Mesendoderm (in vitro differentiated cells): ENCODE results near the gene GINS2.

Experiments used
- DNase-seq: peaks from one replicate; pipeline ENCODE4 v3.0.0; 2013
- H2AK5ac ChIP-seq: 2 replicates; pipeline ENCODE4 v1.6.1; 2013; ENCODE audit warnings: low read length, inconsistent platforms
- H2BK120ac ChIP-seq: 2 replicates; pipeline ENCODE4 v1.6.1; 2013; ENCODE audit warnings: low read depth, mild to moderate bottlenecking, low read length, moderate library complexity, mixed read lengths
- H2BK15ac ChIP-seq: replicated peaks from 2 replicates; pipeline ENCODE4 v1.6.1; 2013; ENCODE audit warnings: low read depth, mild to moderate bottlenecking, moderate library complexity
- H2BK5ac ChIP-seq: 2 replicates; pipeline ENCODE4 v1.6.1; 2013; ENCODE audit warnings: low read length, inconsistent platforms
- H3K18ac ChIP-seq: 2 replicates; pipeline ENCODE4 v1.6.1; 2013; ENCODE audit warnings: mild to moderate bottlenecking, low read length, mixed read lengths
- H3K23ac ChIP-seq: one replicate; pipeline ENCODE4 v1.6.1; 2013; ENCODE audit warnings: low read length
- H3K27ac ChIP-seq: 2 replicates; pipeline ENCODE4 v1.5.1; 2013; ENCODE audit warnings: low read depth, mild to moderate bottlenecking, inconsistent platforms, low read length, moderate library complexity
- H3K27me3 ChIP-seq: 2 replicates; pipeline ENCODE4 v1.6.1; 2013; ENCODE audit warnings: low read length, control low read depth, mild to moderate bottlenecking, inconsistent platforms; ENCODE audit not compliant: insufficient read depth, poor library complexity
- H3K36me3 ChIP-seq: 2 replicates; pipeline ENCODE4 v1.6.1; 2013; ENCODE audit warnings: low read length, inconsistent platforms; ENCODE audit not compliant: control insufficient read depth, insufficient read depth
- H3K4ac ChIP-seq: one replicate; pipeline ENCODE4 v1.6.1; 2013; ENCODE audit warnings: low read depth, mild to moderate bottlenecking, low read length, moderate library complexity
- H3K4me1 ChIP-seq: 2 replicates; pipeline ENCODE4 v1.6.1; 2013; ENCODE audit warnings: low read depth, low read length, inconsistent platforms; ENCODE audit not compliant: control insufficient read depth
- H3K4me2 ChIP-seq: 2 replicates; pipeline ENCODE4 v1.6.1; 2013; ENCODE audit warnings: low read length
- H3K4me3 ChIP-seq: 2 replicates; pipeline ENCODE4 v1.5.1; 2013; ENCODE audit warnings: mild to moderate bottlenecking, low read length
- H3K56ac ChIP-seq: one replicate; pipeline ENCODE4 v1.6.1; 2013; ENCODE audit warnings: low read length
- H3K79me1 ChIP-seq: 2 replicates; pipeline ENCODE4 v1.6.1; 2013; ENCODE audit warnings: low read length, inconsistent platforms
- H3K79me2 ChIP-seq: 2 replicates; pipeline ENCODE4 v1.6.1; 2013; ENCODE audit warnings: mild to moderate bottlenecking, low read length; ENCODE audit not compliant: control insufficient read depth, insufficient read depth
- H3K9ac ChIP-seq: 2 replicates; pipeline ENCODE4 v1.6.1; 2013; ENCODE audit warnings: low read length, inconsistent platforms
- H4K5ac ChIP-seq: one replicate; pipeline ENCODE4 v1.6.1; 2013; ENCODE audit warnings: low read length
- H4K8ac ChIP-seq: one replicate; pipeline ENCODE4 v1.6.1; 2013; ENCODE audit warnings: low read depth, mild to moderate bottlenecking, control low read depth, low read length, moderate library complexity
- WGBS: extraction: QIAGEN DNeasy Blood & Tissue Kit; methylation state at CpG from one replicate; pipeline ENCODE4 v1.1.7; 2013; ENCODE audit warnings: low lambda C conversion rate, missing lambda C conversion rate; ENCODE audit not compliant: insufficient coverage; ENCODE audit errors: extremely low coverage; 5-methylcytosine and 5-hydroxymethylcytosine counted together

Gene GINS2

DNA sequence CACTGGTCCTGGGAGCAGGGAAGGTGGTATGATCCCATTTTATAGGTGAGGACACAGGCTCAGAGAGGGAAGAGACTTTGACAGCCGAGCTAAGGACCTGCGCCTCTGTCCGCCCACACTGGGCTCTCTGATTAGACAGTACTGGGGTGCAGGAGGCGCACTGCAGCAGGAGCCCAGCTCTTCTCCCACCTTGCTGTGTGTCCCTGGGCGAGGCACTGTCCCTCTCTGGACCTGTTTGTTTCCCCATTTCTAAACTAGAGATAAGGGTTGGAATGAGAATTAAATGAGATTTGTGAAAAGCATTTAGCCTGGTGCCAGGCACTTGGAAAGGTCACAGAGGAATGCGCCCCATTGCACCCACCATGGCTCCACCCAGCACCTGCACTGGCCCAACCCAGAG, 19.6 kb upstream of the GINS2 start:
- Histone ChIP-seq H3K4ac (no peak overlapping the region), H3K4me1 (no peaks in the 10 kb centered on the region), H3K56ac (no peak overlapping the region), H4K8ac (no peak overlapping the region), H2BK15ac (no peak overlapping the region), H3K4me3 (no peak overlapping the region), H3K23ac (no peak overlapping the region), H2BK5ac (no peak overlapping the region), H4K5ac (no peak overlapping the region), H3K27ac (no peak overlapping the region), H3K9ac (no peak overlapping the region), H2BK120ac (no peak overlapping the region), H2AK5ac (no peak overlapping the region), H3K36me3 (no peaks in the 10 kb centered on the region), H3K79me2 (no peaks in the 10 kb centered on the region), H3K18ac (no peak overlapping the region), H3K4me2 (no peak overlapping the region), H3K79me1 (no peaks in the 10 kb centered on the region), H3K27me3 (no peaks in the 10 kb centered on the region)
- no CpG with 5 or more reads among the region's 6 CpGs for WGBS
- no peak for DNase-seq

DNA sequence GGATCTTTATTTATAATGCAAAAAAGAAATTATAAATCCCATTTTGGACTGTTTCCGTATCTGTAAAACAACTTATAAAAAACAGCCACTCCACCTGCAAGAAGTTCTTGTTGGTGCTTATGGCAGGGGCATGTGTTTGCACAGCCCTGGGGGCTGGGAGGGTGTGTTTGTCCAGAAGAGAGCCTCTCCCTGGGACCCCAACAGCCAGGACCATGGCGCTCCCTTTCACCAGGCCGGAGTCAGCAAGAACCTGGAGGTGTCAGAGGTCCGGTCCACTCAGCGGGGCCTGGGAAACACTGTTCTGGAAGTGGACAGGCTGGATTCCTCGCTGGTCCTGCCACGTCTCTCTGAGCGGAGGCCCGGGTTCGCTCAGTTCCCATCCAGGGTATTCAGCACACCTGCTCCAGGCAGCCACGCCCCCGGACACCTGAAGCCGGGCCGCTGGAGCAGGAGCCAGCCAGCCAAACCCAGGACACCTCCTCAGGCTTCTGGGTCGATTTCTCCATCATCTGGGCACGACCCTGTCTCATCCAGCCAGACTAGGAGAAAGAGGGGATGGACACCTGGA, 18.9 kb upstream of the GINS2 start:
- no peak overlapping the region for H4K8ac ChIP-seq
- H3K27me3 ChIP-seq: no peaks in the 10 kb centered on the region
- H3K36me3 ChIP-seq: no peaks in the 10 kb centered on the region
- H2BK120ac ChIP-seq: no peak overlapping the region
- H3K23ac ChIP-seq: no peak overlapping the region
- H3K79me2 ChIP-seq: no peaks in the 10 kb centered on the region
- no peak overlapping the region for H3K27ac ChIP-seq
- no peaks in the 10 kb centered on the region for H3K4me1 ChIP-seq
- no peak overlapping the region for H3K18ac ChIP-seq
- no peak overlapping the region for H3K4ac ChIP-seq
- H3K9ac ChIP-seq: no peak overlapping the region
- H4K5ac ChIP-seq: no peak overlapping the region
- no peaks in the 10 kb centered on the region for H3K79me1 ChIP-seq
- no CpG with 5 or more reads among the region's 16 CpGs for WGBS
- no peak overlapping the region for H2BK5ac ChIP-seq
- no peak for DNase-seq
- no peak overlapping the region for H2BK15ac ChIP-seq
- no peak overlapping the region for H3K4me2 ChIP-seq
- no peak overlapping the region for H3K56ac ChIP-seq
- H2AK5ac ChIP-seq: no peak overlapping the region
- no peak overlapping the region for H3K4me3 ChIP-seq

DNA sequence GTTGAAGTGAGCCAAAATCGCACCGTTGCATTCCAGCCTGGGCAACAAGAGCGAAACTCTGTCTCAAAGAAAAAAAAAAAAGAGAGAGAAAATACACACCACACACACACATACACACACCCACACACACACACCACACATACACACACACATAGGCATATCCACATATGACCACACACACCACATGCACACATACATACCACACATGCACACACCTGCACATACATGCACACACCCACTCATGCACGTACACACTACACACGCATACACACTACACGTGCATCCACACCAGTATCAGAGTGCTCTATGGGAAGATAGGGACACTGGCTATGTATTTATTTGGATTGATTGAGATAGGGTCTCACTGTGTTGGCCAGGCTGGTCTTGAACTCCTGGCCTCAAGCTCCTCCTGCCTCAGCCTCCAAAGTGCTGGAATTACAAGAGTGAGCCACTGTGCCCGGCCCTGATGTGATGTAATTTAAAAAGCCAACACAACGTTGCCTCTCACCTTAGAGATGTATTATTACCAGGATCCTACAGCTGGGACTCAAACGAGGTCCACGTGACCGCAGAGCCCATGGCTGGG, 17.8 kb upstream of the GINS2 start:
- Histone ChIP-seq H3K4me3 (no peak overlapping the region), H3K56ac (no peak overlapping the region), H2BK5ac (no peak overlapping the region), H4K5ac (no peak overlapping the region), H3K18ac (no peak overlapping the region), H3K36me3 (no peaks in the 10 kb centered on the region), H3K4me1 (no peaks in the 10 kb centered on the region), H3K27ac (no peak overlapping the region), H3K27me3 (no peaks in the 10 kb centered on the region), H2AK5ac (no peak overlapping the region), H3K9ac (no peak overlapping the region), H3K4ac (no peak overlapping the region), H3K4me2 (no peak overlapping the region), H3K79me1 (no peaks in the 10 kb centered on the region), H4K8ac (no peak overlapping the region), H3K23ac (no peak overlapping the region), H2BK15ac (no peak overlapping the region), H2BK120ac (no peak overlapping the region), H3K79me2 (no peaks in the 10 kb centered on the region)
- DNase-seq: no peak
- WGBS: no CpG with 5 or more reads among the region's 11 CpGs

DNA sequence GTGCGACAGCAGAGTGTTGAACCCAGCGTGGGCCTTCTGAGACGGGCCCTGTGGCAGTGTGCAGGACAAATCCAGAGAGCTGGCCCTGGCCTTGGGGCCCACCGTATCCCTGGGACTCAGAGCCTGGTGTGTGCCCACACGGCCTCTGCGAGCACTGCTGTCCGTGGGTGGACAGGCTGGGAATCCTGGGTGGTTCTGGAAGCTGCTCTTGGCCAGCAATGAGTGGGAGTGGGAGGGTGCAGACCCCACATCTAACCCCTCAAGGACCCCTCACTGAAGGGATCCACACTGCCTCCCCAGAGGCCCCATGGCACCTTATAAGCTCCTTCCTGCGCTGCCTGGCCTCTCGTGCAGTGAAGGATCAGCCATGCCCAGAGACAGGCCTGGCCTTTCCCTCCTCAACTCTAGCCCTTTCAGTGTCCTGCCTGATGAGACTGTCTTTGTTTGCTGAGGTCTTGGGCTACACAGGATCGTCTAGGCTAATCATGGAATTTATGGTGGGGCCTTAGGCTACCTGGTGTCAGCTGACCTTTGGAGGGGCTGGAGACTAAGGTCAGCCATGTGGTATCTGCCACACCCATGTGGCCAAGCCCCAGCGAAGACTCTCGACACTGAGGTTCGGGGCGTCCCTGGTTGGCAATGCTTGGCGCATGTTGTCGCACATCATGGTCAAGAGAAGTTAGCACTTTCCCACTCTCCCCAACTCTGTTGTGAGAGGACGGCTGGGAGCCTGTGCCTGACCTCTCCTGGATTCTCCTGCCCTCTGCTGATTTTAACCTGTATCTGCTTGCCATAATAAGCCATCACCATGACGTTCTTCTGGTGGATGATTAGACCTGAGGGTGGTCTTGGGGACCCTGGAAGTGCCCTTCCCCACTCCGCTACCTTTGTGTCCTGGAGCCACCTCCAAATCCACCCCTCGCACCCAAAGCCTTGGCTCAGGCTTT, 16.4 kb upstream of the GINS2 start:
- Histone ChIP-seq H3K4me1 (no peaks in the 10 kb centered on the region), H3K27ac (no peak overlapping the region), H2AK5ac (no peak overlapping the region), H3K4me2 (no peak overlapping the region), H3K79me2 (no peaks in the 10 kb centered on the region), H3K23ac (no peak overlapping the region), H3K4me3 (no peak overlapping the region), H2BK120ac (no peak overlapping the region), H2BK15ac (no peak overlapping the region), H4K8ac (no peak overlapping the region), H3K9ac (no peak overlapping the region), H3K18ac (no peak overlapping the region), H3K56ac (no peak overlapping the region), H3K36me3 (no peaks in the 10 kb centered on the region), H3K27me3 (no peaks in the 10 kb centered on the region), H3K79me1 (no peaks in the 10 kb centered on the region), H4K5ac (no peak overlapping the region), H2BK5ac (no peak overlapping the region), H3K4ac (no peak overlapping the region)
- WGBS: no CpG with 5 or more reads among the region's 20 CpGs
- DNase-seq: no peak

DNA sequence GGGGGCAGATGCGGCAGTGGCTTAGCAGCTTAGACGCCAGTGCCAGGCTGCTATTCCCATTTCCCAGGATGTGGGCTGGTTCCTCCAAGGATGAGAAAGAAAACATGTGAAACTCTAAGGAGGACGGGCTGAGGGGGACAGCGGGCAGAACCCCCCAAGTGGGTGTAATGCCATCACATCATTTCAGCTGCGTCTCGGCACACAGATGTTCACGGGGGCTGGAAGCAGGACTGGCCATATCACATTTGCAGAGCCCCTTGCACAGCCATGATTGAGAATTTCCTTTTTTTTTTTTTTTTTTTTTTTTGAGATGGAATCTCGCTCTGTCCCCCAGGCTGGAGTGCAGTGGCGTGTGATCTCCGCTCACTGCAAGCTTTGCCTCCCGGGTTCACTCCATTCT, 15.3 kb upstream of the GINS2 start:
- DNase-seq: no peak
- no peaks in the 10 kb centered on the region for H3K79me1 ChIP-seq
- no peak overlapping the region for H2BK5ac ChIP-seq
- H3K9ac ChIP-seq: no peak overlapping the region
- no peaks in the 10 kb centered on the region for H3K79me2 ChIP-seq
- H2BK120ac ChIP-seq: no peak overlapping the region
- no peaks in the 10 kb centered on the region for H3K4me1 ChIP-seq
- H4K5ac ChIP-seq: no peak overlapping the region
- no peak overlapping the region for H3K4me2 ChIP-seq
- no peak overlapping the region for H2BK15ac ChIP-seq
- no peak overlapping the region for H3K4me3 ChIP-seq
- H3K18ac ChIP-seq: no peak overlapping the region
- no peak overlapping the region for H3K4ac ChIP-seq
- no peak overlapping the region for H3K23ac ChIP-seq
- H3K27me3 ChIP-seq: no peaks in the 10 kb centered on the region
- H2AK5ac ChIP-seq: no peak overlapping the region
- no peak overlapping the region for H3K56ac ChIP-seq
- H3K27ac ChIP-seq: no peak overlapping the region
- no CpG with 5 or more reads among the region's 11 CpGs for WGBS
- no peaks in the 10 kb centered on the region for H3K36me3 ChIP-seq
- H4K8ac ChIP-seq: no peak overlapping the region
